ENCODE measurements around the gene DYNC2I2.

- TF ChIP-seq CTCF (IDR thresholded peaks at IDR 0.05; ENCODE audit: insufficient read depth, low read length, poor library complexity, severe bottlenecking) (peak; percentile 16), EZH2phosphoT487 (conservative IDR thresholded peaks at IDR 0.05; ENCODE audit: low read length) (no peak)
Measured at GRCh38 chr9:128635266-128636023, 21.2 kb downstream of the DYNC2I2 start.
